Measurements from ENCODE around the gene ASB1.

Gene ASB1

GRCh38 chr2:238483021-238483420, 56.3 kb downstream of the ASB1 start:
- TF ChIP-seq TAF1 (IDR thresholded peaks at IDR 0.05; ENCODE audit: borderline replicate concordance, insufficient read depth, low read length): no peak
- no peak for TF ChIP-seq FOXP2 (optimal IDR thresholded peaks at IDR 0.05; ENCODE audit: borderline replicate concordance, extremely low read depth, extremely low read length, insufficient read depth)
- TF ChIP-seq POLR2AphosphoS5 (IDR thresholded peaks at IDR 0.05; ENCODE audit: low read depth, low read length): no peak
- TF ChIP-seq REST (IDR thresholded peaks at IDR 0.05; ENCODE audit: insufficient read depth in 1 of 2, low read depth in 2 of 2, low read length in 2 of 2): no peak
- no peak for TF ChIP-seq SIN3A (IDR thresholded peaks at IDR 0.05; ENCODE audit: borderline replicate concordance, insufficient read depth, low read length)

GRCh38 chr2:238483656-238484055, 56.9 kb downstream of the ASB1 start:
- TF ChIP-seq SIN3A (IDR thresholded peaks at IDR 0.05; ENCODE audit: borderline replicate concordance, insufficient read depth, low read length): no peak
- TF ChIP-seq FOXP2 (optimal IDR thresholded peaks at IDR 0.05; ENCODE audit: borderline replicate concordance, extremely low read depth, extremely low read length, insufficient read depth): no peak
- no peak for TF ChIP-seq POLR2AphosphoS5 (IDR thresholded peaks at IDR 0.05; ENCODE audit: low read depth, low read length)
- TF ChIP-seq REST (IDR thresholded peaks at IDR 0.05; ENCODE audit: insufficient read depth in 1 of 2, low read depth in 2 of 2, low read length in 2 of 2): no peak
- no peak for TF ChIP-seq TAF1 (IDR thresholded peaks at IDR 0.05; ENCODE audit: borderline replicate concordance, insufficient read depth, low read length)

GRCh38 chr2:238484522-238485452, 58.1 kb downstream of the ASB1 start:
- TF ChIP-seq SIN3A (IDR thresholded peaks at IDR 0.05; ENCODE audit: borderline replicate concordance, insufficient read depth, low read length): no peak
- TF ChIP-seq FOXP2 (optimal IDR thresholded peaks at IDR 0.05; ENCODE audit: borderline replicate concordance, extremely low read depth, extremely low read length, insufficient read depth): no peak
- no peak for TF ChIP-seq POLR2AphosphoS5 (IDR thresholded peaks at IDR 0.05; ENCODE audit: low read depth, low read length)

- TF ChIP-seq REST (IDR thresholded peaks at IDR 0.05; ENCODE audit: insufficient read depth in 1 of 2, low read depth in 2 of 2, low read length in 2 of 2): no peak
- no peak for TF ChIP-seq FOXP2 (optimal IDR thresholded peaks at IDR 0.05; ENCODE audit: borderline replicate concordance, extremely low read depth, extremely low read length, insufficient read depth)
- no peak for TF ChIP-seq TAF1 (IDR thresholded peaks at IDR 0.05; ENCODE audit: borderline replicate concordance, insufficient read depth, low read length)
- TF ChIP-seq POLR2AphosphoS5 (IDR thresholded peaks at IDR 0.05; ENCODE audit: low read depth, low read length): no peak
- TF ChIP-seq SIN3A (IDR thresholded peaks at IDR 0.05; ENCODE audit: borderline replicate concordance, insufficient read depth, low read length): no peak
These were observed 59.6 kb downstream of the ASB1 start for GRCh38 chr2:238486123-238486848.

- TF ChIP-seq SIN3A (IDR thresholded peaks at IDR 0.05; ENCODE audit: borderline replicate concordance, insufficient read depth, low read length) (no peak), REST (IDR thresholded peaks at IDR 0.05; ENCODE audit: insufficient read depth in 1 of 2, low read depth in 2 of 2, low read length in 2 of 2) (no peak)
These were observed 60.4 kb downstream of the ASB1 start for GRCh38 chr2:238487134-238487533.
